Nephron (organoid): Measurements from ENCODE around the gene TMEM147.
"Not testable (repeated sequence)": the region's sequence is repeated elsewhere in the genome, so short reads cannot be mapped to it uniquely, and the experiment has no call there.

Experiments
- H3K27ac Mint-ChIP-seq, 3 experiments: 2 replicates each; pipeline ENCODE4 v1.8.0; 2020; ENCODE audit warnings: mixed read lengths in 3 of 3, mild to moderate bottlenecking in 2 of 3, moderate library complexity in 1 of 3
- H3K27me3 Mint-ChIP-seq: 2 replicates; pipeline ENCODE4 v1.8.0; 2021; ENCODE audit warnings: low read depth, mild to moderate bottlenecking, moderate library complexity, mixed read lengths
- H3K36me3 Mint-ChIP-seq: 2 replicates; pipeline ENCODE4 v1.8.0; 2020; ENCODE audit warnings: low read depth, mixed read lengths
- H3K4me1 Mint-ChIP-seq: 2 replicates; pipeline ENCODE4 v1.8.0; 2020; ENCODE audit warnings: mixed read lengths
- H3K4me3 Mint-ChIP-seq, 3 experiments: 2 replicates each; pipeline ENCODE4 v1.8.0; 2020; ENCODE audit warnings: mild to moderate bottlenecking in 3 of 3, mixed read lengths in 3 of 3, moderate library complexity in 2 of 3
- H3K9me3 Mint-ChIP-seq: 2 replicates; pipeline ENCODE4 v1.8.0; 2020; ENCODE audit warnings: mixed read lengths
- TF ChIP-seq, protein P1 (sequence below), 3 experiments: fragments of 200-600 bp; sonication (generic); IDR thresholded peaks; one replicate each; pipeline ENCODE4 v1.5.0; 2021; ENCODE audit warnings: antibody characterized with exemption in 3 of 3; ENCODE audit not compliant: unreplicated experiment in 3 of 3

Gene TMEM147

DNA sequence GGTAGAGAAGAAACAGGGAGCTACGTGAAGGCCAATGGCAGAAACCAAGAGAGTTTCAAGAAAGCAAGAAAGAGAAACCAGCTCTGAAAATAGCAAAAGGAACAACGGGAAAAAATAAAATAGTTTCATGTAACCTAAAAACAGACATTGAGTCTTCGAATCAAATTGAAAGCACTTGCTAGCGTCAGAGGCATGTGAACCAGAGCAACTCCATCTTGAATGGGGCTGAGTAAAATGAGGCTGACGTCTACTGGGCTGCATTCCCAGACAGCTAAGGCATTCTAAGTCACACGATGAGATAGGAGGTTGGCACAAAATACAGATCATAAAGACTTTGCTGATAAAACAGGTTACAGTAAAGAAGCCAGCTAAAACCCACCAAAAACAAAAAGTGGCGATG lies 33.3 kb downstream of the TMEM147 start:
- TF ChIP-seq, protein P1, sequence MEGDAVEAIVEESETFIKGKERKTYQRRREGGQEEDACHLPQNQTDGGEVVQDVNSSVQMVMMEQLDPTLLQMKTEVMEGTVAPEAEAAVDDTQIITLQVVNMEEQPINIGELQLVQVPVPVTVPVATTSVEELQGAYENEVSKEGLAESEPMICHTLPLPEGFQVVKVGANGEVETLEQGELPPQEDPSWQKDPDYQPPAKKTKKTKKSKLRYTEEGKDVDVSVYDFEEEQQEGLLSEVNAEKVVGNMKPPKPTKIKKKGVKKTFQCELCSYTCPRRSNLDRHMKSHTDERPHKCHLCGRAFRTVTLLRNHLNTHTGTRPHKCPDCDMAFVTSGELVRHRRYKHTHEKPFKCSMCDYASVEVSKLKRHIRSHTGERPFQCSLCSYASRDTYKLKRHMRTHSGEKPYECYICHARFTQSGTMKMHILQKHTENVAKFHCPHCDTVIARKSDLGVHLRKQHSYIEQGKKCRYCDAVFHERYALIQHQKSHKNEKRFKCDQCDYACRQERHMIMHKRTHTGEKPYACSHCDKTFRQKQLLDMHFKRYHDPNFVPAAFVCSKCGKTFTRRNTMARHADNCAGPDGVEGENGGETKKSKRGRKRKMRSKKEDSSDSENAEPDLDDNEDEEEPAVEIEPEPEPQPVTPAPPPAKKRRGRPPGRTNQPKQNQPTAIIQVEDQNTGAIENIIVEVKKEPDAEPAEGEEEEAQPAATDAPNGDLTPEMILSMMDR (IDR thresholded peaks at IDR 0.05; ENCODE audit: unreplicated experiment in 3 of 3), result no peak
- Mint-ChIP-seq H3K9me3 (peaks cover 27% of the 10 kb centered on the region), H3K4me3 (no peak overlapping the region), H3K27me3 (peaks cover 11% of the 10 kb centered on the region), H3K36me3 (peaks cover 4% of the 10 kb centered on the region), H3K4me1 (no peaks in the 10 kb centered on the region), H3K27ac (no peak overlapping the region)

DNA sequence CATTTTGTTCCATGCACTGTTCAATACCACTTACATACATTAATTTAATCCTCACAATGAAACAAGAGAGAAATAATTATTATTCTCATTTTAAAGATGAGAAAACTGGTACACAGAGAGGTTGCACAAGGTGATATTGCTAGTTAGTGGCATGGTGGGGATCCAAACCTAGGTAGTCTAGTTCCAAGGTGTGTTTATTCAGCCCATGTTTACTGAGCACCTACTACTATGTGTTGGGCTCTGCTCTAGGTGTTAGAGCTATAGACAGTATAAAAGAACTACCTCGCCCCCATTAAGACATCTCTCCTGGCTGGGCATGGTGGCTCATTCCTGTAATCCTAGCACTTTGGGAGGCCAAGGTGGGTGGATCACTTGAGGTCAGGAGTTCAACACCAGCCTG lies 37.3 kb downstream of the TMEM147 start:
- no peaks in the 10 kb centered on the region for H3K4me1 Mint-ChIP-seq
- peaks cover 10% of the 10 kb centered on the region for H3K27me3 Mint-ChIP-seq
- no peak overlapping the region for H3K27ac Mint-ChIP-seq
- H3K4me3 Mint-ChIP-seq, result no peak overlapping the region
- H3K36me3 Mint-ChIP-seq, result no peaks in the 10 kb centered on the region
- TF ChIP-seq, protein P1 (IDR thresholded peaks at IDR 0.05; ENCODE audit: unreplicated experiment in 3 of 3), result no peak
- H3K9me3 Mint-ChIP-seq, result peaks cover 1% of the 10 kb centered on the region

DNA sequence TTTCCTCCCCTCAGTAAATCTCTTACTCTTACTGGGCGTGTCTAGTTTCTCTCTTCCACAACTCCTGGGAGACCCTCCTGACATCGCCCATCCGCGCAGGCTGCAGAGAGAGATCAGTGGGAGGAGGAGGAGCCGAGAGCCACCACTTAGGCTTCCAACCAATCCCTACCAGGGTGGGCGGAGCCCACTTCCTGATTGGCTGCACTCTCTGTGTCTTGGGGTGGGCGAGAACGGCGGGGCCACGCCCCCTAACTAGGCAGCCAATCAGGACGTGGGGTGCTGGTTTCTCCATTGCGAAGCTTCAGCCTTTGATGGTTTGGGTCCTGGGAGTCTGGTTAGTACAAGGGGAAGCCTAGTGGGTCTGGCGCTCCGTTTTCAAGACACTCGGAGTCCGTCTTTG lies 40.4 kb downstream of the TMEM147 start, which contains the start of gene PMIS2:
Gene PMIS2, plus strand, starts transcription at position 326 of the 400 bp plus-strand sequence. CDS start 87 bp downstream, outside the sequence.
- Mint-ChIP-seq H3K4me3 (no peak within 1 kb of the TSS), H3K9me3 (no peaks in the 10 kb centered on the region), H3K4me1 (no peaks in the 10 kb centered on the region), H3K27me3 (peaks cover 10% of the 10 kb centered on the region), H3K27ac (no peak within 1 kb of the TSS), H3K36me3 (no peaks in the 10 kb centered on the region)
- TF ChIP-seq, protein P1 (IDR thresholded peaks at IDR 0.05; ENCODE audit: unreplicated experiment in 3 of 3), result no peak

DNA sequence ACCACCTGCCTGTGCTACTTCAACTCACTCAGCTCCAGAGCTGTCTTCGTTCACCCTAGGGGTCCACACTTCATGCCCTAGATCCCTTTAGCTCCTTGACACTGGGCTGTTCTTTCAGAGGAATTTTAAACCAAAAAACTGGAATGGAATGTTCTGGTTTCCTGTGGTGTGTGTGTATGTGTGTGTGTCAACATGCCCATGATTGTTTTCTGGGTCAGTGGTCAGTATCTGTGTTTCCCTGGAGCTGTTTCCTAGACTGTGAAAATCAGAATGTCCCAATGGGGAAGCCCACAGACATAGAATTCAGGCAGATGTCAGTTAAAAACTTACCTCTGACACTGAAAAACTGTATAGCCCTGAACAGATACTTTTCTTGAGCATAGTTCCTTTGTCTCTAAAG lies 41.9 kb downstream of the TMEM147 start:
- H3K36me3 Mint-ChIP-seq, result no peaks in the 10 kb centered on the region
- H3K4me3 Mint-ChIP-seq, result no peak overlapping the region
- no peak overlapping the region for H3K27ac Mint-ChIP-seq
- TF ChIP-seq, protein P1 (IDR thresholded peaks at IDR 0.05; ENCODE audit: unreplicated experiment in 3 of 3), result no peak
- H3K27me3 Mint-ChIP-seq, result peaks cover 13% of the 10 kb centered on the region
- H3K9me3 Mint-ChIP-seq, result no peaks in the 10 kb centered on the region
- H3K4me1 Mint-ChIP-seq, result no peaks in the 10 kb centered on the region

DNA sequence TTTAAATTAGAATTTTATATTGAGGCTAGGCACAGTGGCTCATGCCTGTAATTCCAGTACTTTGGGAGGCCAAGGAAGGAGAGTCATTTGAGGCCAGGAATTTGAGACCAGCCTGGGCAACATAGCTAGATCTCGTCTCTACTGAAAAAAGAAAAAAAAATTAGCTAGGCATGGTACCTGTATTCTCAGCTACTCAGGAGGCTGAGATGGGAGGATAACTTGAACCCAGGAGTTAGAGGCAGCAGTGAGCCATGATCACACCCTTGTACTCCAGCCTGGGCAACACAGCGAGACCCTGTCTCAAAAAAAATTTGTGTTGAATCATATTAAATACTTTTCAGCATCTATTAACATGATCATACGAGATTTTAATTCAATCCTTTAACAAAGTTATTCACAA lies 45.4 kb downstream of the TMEM147 start:
- Mint-ChIP-seq H3K27me3 (peaks cover 11% of the 10 kb centered on the region), H3K9me3 (no peaks in the 10 kb centered on the region), H3K4me3 (no peak overlapping the region), H3K27ac (no peak overlapping the region), H3K4me1 (no peaks in the 10 kb centered on the region), H3K36me3 (no peaks in the 10 kb centered on the region)
- TF ChIP-seq, protein P1 (IDR thresholded peaks at IDR 0.05; ENCODE audit: unreplicated experiment in 3 of 3), result no peak

DNA sequence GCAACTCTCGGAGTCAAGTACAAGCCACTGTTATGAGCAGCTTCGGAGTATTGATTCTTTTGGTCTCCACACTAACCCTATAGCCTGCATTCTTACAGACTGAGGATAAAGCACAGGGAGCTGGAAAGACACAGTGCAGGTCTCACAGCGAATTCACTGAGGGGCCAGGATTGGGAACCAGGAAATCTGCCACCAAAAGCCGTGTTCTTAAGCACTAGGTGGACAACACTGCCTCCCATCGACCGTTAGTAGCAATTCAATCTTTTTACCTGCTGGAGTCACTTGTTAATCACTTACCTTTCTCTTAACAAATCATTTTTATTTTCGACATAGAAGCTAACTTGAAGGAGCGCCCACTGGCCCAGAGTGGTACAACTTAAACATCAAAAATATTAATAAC lies 46.8 kb downstream of the TMEM147 start:
- no peaks in the 10 kb centered on the region for H3K4me1 Mint-ChIP-seq
- H3K36me3 Mint-ChIP-seq, result no peaks in the 10 kb centered on the region
- peaks cover 10% of the 10 kb centered on the region for H3K27me3 Mint-ChIP-seq
- no peak overlapping the region for H3K4me3 Mint-ChIP-seq
- no peaks in the 10 kb centered on the region for H3K9me3 Mint-ChIP-seq
- peak overlapping the region in 2 of 3 experiments; percentile 25 to 57 for H3K27ac Mint-ChIP-seq
- TF ChIP-seq, protein P1 (IDR thresholded peaks at IDR 0.05; ENCODE audit: unreplicated experiment in 3 of 3), result peak; percentile 49 to 54 (median 54)

DNA sequence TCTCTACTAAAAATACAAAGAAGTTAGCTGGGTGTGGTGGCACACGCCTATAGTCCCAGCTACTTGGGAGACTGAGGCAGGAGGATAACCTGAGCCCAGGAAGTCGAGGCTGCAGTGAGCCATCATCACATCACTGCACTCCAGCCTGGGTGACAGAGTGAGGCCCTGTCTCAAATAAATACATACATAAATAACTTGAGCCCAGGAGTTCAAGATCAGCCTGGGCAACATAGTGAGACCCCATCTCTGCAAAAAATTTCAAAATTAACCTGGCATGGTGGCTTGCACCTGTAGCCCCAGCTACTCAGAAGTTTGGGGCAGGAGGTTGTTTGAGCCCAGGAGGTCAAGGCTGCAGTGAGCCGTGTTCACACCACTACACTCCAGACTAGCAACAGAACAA lies 49.6 kb downstream of the TMEM147 start:
- H3K27ac Mint-ChIP-seq, H3K9me3 Mint-ChIP-seq, H3K4me1 Mint-ChIP-seq, H3K4me3 Mint-ChIP-seq, H3K36me3 Mint-ChIP-seq: not testable (repeated sequence)
- peaks cover 22% of the 10 kb centered on the region for H3K27me3 Mint-ChIP-seq
